NB4 (cell line): ENCODE results near the gene HESX1.

ENCODE experiments used
- CTCF ChIP-seq: IDR thresholded peaks from one replicate; pipeline ENCODE4 v1.5.1; 2012; ENCODE audit warnings: low read depth, low read length
- MAX ChIP-seq: IDR thresholded peaks from 2 replicates; pipeline ENCODE4 v1.6.1; 2011; ENCODE audit warnings: low read depth, low read length
- MYC ChIP-seq: IDR thresholded peaks from 2 replicates; pipeline ENCODE4 v1.6.1; 2011; ENCODE audit warnings: low read depth, low read length
- POLR2A ChIP-seq: IDR thresholded peaks from 2 replicates; pipeline ENCODE4 v1.6.1; 2011; ENCODE audit warnings: mild to moderate bottlenecking; ENCODE audit not compliant: insufficient read length; ENCODE audit errors: extremely low read depth

GRCh38 chr3:57168151-57168550 is 31.6 kb downstream of the HESX1 start:
- TF ChIP-seq CTCF (no peak), POLR2A (no peak), MYC (no peak), MAX (no peak)
